GM18505 (cell line): ENCODE data around the gene STING1.
"Not testable (repeated sequence)": the region's sequence is repeated elsewhere in the genome, so short reads cannot be mapped to it uniquely, and the experiment has no call there.

ENCODE experiments used
- ATAC-seq: cut with Tn5 transposase; IDR thresholded peaks from one replicate; pipeline ENCODE4 v1.9.1; 2021; ENCODE audit not compliant: unreplicated experiment
- POLR2A ChIP-seq: IDR thresholded peaks from 4 replicates; pipeline ENCODE4 v1.6.1; 2011; ENCODE audit warnings: borderline replicate concordance; ENCODE audit not compliant: insufficient read depth, insufficient read length; ENCODE audit errors: extremely low read depth

Gene STING1

DNA sequence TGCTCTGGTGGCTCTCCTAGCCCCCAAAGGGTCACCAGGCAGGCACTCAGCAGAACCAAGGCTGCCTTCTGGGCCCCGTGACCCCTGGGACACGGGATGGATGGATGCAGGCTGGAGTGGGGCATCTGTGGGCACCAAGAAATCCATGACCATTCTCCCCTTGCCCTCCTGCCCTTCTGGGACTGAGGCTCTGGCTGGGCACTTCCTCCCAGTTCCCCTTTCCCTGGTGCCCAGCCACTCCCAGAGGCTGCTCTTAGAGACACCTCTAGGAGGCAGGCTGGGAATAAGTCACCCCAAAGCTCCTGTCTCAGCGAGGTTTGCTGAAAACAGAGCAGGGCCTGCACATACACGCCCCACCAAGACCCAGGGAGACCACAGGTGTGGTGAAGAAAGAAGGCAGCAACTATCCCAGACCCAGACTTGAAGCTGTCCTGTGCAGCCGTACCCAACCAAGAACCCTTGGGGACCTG is 943 bp downstream of the STING1 start:
- ATAC-seq, result no peak
- TF ChIP-seq POLR2A, result no peak

DNA sequence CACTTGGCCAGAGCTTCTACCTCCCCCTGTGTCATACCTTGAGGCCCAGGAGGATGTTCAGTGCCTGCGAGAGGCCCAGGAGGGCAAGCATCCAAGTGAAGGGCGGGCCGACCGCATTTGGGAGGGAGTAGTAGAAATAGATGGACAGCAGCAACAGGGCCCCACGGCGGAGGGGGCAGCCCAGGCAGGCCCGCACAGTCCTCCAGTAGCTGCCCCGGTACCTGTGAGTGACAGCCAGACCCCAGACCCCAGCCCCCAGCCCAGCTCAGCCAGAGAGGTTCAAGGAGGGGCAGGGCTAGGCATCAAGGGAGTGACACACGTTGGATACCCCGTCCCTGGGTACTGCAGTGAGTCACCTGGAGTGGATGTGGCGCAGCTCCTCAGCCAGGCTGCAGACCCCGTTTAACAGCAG is 1.4 kb downstream of the STING1 start:
- ATAC-seq, result no peak

DNA sequence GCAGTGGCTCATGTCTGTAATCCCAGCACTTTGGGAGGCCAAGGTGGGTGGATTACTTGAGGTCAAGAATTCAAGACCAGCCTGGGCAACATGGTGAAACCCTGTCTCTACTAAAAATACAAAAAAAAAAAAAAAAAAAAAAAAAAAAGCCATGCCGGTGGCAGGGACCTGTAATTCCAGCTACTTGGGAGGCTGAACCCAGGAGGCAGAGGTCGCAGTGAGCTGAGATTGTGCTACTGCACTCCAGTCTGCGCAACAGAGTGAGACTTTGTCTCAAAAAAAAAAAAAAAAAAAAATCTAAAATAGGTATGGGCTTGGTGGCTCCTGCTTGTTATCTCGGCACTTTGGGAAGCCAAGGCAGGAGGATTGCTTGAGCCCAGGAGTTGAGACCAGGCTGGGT is 2.8 kb downstream of the STING1 start:
- ATAC-seq, result not testable (repeated sequence)

More for the DNA sequence above, 1.4 kb downstream of the STING1 start:
- no peak for TF ChIP-seq POLR2A

DNA sequence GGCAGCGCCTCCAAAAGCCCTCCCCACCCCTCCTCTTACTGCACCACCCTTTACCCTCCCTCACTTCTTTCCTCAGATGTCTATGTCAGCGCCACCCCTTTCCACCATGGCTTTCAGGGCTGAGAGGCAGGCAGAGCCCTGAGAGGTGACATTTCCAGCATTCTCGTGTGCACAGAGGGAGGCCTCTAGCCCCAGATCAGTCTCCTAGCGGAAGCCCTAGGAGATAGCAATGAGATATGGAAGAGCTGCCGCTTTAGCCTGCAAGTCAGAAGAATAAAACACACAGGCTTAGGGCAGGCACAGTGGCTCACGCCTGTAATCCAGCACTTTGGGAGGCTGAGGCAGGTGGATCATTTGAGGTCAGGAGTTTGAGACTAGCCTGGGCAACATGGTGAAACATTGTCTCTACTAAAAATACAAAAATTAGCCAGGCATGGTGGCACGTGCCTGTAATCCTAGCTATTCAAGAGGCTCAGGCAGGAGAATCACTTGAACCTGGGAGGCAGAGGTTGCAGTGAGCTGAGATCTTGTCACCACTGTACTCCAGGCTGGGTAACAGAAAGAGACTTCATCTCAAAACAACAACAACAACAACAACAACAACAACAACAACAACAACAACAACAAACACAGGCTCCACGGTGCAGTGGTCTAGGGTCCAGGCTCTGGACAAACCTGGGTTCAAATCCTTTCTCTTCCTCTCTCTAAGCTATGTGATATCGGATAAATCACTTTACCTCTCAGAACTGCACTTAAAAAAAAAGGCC is 3.7 kb downstream of the STING1 start:
- not testable (repeated sequence) for ATAC-seq

DNA sequence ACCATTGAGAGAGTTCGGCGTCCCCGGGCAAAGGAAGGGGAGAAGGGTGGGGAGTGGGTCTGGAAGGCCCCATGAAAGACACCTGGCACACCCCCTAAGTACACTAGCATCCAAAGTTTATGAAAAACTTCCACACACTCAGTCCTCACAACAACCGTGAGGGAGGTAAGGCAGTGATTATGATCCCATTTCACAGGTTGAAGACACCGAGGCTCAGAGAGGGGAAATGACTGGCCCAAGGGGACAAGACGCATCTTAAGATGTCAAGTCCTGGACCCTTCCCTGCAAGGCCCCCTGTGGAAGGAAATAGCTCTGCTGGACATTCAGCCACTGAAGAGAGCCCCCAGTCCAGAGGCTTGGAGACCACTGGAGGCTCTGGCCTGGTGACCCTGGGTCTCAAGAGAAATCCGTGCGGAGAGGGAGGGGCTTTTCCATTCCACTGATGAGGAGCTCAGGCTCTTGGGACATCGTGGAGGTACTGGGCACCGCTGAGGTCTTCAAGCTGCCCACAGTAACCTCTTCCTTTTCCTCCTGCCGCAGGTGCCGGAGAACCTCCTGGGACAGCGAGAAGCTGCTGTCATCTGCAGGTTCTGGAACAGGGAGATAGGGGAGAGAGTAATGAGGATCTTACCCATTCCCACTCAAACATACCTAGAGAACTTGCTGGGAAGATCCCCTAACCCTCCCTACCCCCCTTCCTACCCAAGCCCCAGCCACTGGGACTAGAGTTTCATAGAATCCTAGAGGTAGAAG is 6.5 kb downstream of the STING1 start:
- TF ChIP-seq POLR2A, result no peak
- ATAC-seq, result no peak

DNA sequence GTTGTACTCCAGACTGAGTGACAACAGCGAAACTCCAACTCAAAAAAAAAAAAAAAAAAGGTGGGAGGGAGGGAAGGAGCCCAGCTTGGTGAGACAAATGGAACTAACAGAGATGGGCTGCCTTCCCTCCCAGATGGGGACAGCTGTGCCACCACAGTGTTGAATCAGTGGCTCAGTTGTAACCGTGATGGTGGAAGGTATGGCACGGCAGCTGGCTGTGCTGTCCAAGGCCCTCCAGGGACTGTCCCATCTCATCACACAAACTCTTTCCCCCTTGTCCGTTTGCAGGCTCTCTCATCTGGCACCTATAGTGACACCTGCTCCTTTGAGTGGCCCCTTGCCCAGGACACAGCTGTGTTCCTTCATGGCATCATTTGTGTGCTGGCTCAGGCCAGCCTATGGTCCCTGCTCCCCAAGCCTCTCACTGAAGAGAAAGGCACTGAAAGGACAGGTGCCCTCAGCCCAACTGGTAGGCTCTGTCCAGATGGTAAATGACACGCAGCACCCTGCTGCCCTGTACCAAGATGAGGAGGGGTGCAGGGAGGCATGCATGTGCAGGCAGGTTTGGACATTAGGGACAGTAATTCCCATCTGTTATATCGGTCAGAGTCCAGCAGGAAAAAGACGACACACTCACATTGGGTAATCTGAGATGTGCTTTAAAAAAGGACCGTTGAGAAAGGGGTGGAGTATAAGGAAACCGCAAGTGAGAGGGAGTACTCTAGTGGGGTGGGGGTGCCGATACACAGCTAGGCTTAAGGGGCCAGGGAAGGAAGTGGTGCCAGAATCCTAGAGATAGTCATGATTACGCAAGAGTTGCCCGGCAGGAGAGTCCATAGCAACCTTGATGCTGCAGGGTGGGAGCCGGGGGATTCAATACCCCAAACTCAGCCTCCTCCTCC is 7.4 kb downstream of the STING1 start:
- no peak for TF ChIP-seq POLR2A
- no peak for ATAC-seq

DNA sequence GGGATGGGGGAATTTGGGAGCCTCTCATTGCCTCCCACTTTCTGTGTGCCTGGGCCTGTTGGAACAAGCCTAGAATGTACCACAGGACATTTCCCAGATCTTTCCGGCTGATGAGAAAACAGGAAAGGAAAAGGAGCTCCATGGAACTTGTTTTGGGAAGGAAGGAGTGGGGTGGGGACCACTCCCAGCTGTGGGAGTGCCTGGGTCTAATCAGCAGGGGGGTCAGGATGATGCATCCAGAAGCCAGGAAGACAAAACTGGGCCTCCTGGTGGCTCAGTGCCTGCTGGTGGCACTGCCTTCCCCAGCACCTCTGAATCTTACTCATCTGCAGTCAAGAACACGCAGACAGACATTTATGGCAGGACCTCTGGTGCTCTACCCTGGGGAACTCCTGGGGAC is 9.0 kb downstream of the STING1 start:
- ATAC-seq, result no peak
- TF ChIP-seq POLR2A, result no peak

DNA sequence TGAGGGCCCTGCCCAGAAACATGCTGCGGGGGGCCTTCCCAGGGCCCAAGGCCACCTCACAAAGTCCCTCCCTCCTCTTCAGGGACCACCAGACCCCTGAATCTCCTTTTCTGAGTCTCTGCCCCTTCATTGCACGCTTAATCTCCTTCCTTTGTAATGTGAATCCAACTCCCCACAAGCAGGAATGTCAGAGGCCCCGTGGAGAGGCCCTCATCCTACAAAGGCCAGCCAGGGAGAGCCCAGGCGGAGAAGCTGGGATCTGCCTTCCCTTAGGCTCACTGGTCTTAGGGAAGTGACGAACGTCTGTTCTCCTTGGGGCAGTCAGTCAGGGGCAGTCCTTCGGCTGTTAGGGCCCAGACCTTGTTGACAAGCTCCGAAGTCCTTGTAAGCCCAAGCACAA is 9.5 kb downstream of the STING1 start:
- ATAC-seq, result no peak
- TF ChIP-seq POLR2A, result no peak

DNA sequence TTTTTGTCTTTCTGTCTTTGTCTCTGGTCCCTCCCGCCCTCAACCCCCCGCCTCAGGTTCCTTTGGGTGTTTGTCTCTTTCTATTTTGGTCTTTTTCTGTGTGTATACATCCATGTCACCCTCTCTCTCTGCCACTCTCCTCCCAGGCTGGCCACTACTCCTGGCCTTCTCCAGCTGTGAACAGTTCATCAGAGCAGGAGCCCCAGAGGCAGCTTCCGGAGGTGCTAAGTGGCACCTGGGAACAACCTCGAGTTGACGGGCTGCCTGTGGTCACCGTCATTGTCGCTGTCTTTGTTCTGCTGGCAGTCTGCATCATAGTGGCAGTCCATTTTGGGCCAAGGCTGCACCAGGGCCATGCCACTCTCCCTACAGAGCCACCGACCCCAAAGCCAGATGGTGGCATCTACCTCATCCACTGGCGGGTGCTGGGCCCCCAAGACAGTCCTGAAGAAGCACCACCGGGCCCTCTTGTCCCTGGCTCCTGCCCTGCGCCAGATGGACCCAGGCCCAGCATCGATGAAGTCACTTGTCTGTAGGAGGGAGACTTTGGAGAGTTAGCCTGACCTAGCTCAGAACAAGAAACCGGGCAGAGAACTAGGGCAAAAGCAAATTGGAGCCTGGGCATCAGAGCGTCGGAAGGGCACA is 10.1 kb downstream of the STING1 start:
- no peak for ATAC-seq
- TF ChIP-seq POLR2A, result no peak

DNA sequence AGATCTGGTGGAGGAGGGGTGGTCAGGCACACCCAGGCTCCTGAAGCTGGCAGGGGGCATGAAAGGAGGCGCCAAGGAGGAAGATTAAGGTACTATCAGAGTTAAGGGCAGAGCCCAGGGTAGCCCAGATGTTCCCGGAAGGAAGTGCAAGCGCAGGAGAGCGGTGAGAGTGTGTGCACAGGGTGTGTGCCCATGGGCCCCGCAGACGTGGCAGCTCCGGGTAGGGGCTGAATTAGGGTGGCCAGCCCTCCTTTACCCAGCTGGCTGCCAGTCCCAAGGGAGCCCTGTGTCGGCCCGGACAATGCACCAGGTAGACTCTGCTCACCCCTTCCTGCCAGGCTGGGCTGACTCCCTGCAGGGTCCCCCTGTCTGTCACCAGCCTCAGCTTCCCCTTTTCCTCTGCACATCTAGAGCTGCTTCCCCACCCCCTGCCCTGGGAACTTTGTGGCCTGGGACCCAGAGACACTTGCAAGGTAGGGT is 11.7 kb downstream of the STING1 start, which contains the start of gene SMIM33:
TSS of gene SMIM33 (plus strand) at position 184 of the 480 bp plus-strand sequence. CDS start at position 302, 118 bp downstream.
- no peak for ATAC-seq
- no peak for TF ChIP-seq POLR2A

DNA sequence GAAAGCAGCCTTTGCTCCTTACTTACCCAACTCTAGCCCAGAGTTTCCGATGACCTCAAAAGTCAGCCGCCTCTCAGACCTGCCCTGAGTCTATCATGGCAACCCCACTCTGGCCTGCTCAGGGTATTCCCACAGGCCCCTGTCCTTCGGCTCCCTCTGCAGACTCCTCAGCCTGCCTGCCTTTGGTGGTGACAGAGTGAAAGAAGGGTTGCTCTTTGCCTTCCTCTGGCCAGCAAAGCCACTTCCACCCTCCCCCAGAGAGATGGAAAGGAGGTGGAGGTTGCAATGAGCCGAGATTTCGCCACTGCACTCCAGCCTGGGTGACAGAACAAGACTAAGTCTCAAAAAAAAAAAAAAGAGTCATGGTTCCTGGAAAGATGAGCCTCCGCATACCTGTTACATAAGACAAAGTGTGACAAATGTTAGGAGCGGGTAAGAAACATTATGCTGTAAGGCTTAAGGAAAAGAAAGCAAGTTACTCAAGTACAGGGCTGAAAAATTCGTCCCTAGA is 14.1 kb downstream of the STING1 start:
- ATAC-seq, result no peak
- no peak for TF ChIP-seq POLR2A

DNA sequence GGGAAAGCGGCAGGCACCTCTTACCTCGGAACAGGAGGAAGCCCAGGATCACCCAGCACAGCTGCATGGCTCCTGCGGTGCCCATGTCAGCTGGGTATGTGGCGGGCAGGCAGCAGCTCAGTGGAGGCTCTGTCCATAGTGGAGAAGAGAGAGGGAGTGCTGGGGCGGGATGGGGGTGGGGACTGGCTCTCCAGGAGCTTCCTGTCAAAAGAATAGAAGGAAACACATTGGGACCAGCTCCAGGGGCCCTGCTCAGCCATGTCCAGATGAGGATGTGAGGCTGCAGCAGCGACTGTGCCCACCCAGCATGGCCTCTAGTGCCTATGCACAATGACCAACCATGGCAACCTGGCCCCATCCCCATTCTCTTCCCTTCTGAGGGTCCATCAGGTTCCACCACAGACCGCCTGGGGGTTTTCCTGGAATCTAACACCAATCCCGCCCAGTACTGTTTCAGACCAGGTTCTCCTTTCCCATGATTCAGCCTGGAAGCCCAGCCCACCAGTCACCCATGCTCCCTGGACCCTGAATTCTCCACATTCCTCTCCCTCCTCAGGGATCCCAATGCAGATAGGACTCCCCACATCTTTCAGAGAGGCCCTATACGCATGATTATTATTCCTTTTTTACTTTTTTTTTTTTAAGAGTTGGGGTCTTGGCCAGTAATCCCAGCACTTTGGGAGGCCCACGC is 19.8 kb downstream of the STING1 start, which contains the start of gene ECSCR:
TSS of gene ECSCR (minus strand) at position 158 of the 691 bp plus-strand sequence. CDS start at position 85, 73 bp downstream.
- no peak for TF ChIP-seq POLR2A
- no peak for ATAC-seq
